Measurements from ENCODE around the gene MYO1B. TPM values are rescaled to one million over a fixed set of nuclear protein-coding genes. Genes with fewer than 3 reads are reported as not detected.

The MYO1B gene
- total and polyA plus RNA-seq, 12 donors, result 8.7 to 32.4 (median 14.4) TPM

DNA sequence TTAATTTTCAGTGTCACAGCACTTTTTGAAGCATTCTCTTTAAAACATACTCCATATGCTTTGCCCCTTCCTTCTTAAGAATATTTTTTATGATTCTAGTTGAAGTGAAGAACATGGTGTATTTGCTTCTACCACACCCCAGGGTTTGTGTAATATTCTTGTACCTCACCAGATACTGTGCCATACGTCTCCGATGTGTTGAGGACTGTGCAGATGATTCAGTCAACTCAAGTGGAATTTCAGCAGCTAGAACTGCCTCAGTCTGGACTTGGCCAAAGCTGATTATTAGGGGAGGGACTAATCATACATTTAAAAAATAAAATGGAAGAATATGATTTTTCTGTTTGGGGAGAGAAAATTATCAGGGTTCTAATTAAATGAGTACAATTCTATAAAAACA lies 115.7 kb downstream of the MYO1B start:
- DNase-seq, result no peak
- TF ChIP-seq, protein P1, sequence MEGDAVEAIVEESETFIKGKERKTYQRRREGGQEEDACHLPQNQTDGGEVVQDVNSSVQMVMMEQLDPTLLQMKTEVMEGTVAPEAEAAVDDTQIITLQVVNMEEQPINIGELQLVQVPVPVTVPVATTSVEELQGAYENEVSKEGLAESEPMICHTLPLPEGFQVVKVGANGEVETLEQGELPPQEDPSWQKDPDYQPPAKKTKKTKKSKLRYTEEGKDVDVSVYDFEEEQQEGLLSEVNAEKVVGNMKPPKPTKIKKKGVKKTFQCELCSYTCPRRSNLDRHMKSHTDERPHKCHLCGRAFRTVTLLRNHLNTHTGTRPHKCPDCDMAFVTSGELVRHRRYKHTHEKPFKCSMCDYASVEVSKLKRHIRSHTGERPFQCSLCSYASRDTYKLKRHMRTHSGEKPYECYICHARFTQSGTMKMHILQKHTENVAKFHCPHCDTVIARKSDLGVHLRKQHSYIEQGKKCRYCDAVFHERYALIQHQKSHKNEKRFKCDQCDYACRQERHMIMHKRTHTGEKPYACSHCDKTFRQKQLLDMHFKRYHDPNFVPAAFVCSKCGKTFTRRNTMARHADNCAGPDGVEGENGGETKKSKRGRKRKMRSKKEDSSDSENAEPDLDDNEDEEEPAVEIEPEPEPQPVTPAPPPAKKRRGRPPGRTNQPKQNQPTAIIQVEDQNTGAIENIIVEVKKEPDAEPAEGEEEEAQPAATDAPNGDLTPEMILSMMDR (IDR thresholded peaks at IDR 0.05), result no peak
- ATAC-seq, result no peak
- Histone ChIP-seq H3K4me1 (peaks cover 0 to 23% (median 9%) of the 10 kb centered on the region in 9 donors), H3K27me3 (no peaks in the 10 kb centered on the region), H3K36me3 (peaks cover 0 to 54% (median 0%) of the 10 kb centered on the region in 9 donors), H3K4me3 (no peak overlapping the region), H3K9me3 (no peaks in the 10 kb centered on the region), H3K27ac (no peak overlapping the region)
- intact Hi-C loops (cut with DNase I), result loop anchor here in 2 of 10 donors (10.0 kb wide), 1 partner anchor 116 kb away; the partner anchor contains the start of gene MYO1B (in 2 of the 2)
- WGBS, 2 donors, result 64 to 76% methylated on average over 2 of the region's 2 CpGs

DNA sequence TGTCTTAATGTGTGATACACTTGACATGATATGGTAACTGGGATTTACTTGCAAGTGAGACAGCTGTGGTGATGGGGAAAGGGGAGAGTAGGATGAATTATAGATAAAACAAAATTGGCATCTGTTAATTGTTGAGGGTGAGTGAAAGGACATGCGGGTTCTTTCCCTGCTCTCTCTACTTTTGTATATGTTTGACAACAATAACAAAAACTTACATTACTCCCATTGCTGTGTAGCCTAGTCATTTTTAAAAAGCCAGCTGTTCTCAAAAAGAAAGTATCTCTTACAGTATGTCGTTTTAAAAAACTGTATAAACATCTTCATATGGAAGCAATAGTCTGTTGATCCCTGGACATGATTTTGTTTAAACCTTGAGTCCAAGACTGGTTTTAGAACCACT lies 117.6 kb downstream of the MYO1B start:
- TF ChIP-seq, protein P1 (IDR thresholded peaks at IDR 0.05), result no peak
- H3K4me1 ChIP-seq, result peaks cover 0 to 32% (median 9%) of the 10 kb centered on the region in 9 donors
- WGBS, 2 donors, result 86 to 95% methylated on average over 2 of the region's 2 CpGs

DNA sequence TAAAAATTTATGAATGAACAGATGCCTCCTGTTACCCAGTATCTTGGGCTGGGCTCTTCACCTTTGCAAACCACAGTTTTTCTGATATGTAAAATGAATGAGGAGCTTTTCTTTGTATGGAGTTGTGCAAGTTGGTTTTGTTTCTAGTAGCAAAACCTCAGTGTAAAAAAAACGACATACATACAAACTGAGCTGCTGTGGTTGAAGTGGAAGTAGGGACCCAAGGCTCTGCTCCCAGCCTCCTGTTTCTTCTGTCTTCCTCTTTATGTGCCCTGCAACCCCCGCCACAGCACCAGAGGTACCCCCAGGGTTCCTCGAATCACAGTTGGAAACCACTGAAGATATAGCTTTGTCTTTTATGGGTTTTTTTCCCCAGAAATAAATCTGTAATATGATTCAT lies 118.1 kb downstream of the MYO1B start:
- DNase-seq (no peak), ATAC-seq (no peak)
- H3K27me3 ChIP-seq, result no peaks in the 10 kb centered on the region
- TF ChIP-seq, protein P1 (IDR thresholded peaks at IDR 0.05), result no peak
- peaks cover 0 to 73% (median 0%) of the 10 kb centered on the region in 9 donors for H3K36me3 ChIP-seq
- no peak overlapping the region for H3K27ac ChIP-seq
- 83 to 87% methylated on average over 3 of the region's 3 CpGs for WGBS, 2 donors
- H3K9me3 ChIP-seq, result no peaks in the 10 kb centered on the region
- H3K4me3 ChIP-seq, result no peak overlapping the region
- intact Hi-C loops (cut with DNase I), result loop anchor here in 2 of 10 donors (10.0 kb wide), 1 partner anchor 118 kb away; the partner anchor contains the start of gene MYO1B (in 2 of the 2)
- H3K4me1 ChIP-seq, result peaks cover 0 to 30% (median 8%) of the 10 kb centered on the region in 9 donors

More for the DNA sequence above, 117.6 kb downstream of the MYO1B start:
- Histone ChIP-seq H3K9me3 (no peaks in the 10 kb centered on the region), H3K27ac (no peak overlapping the region), H3K36me3 (peaks cover 0 to 73% (median 0%) of the 10 kb centered on the region in 9 donors), H3K27me3 (no peaks in the 10 kb centered on the region), H3K4me3 (no peak overlapping the region)
- ATAC-seq (no peak), DNase-seq (no peak)
- intact Hi-C loops (cut with DNase I), result loop anchor here in 2 of 10 donors (10.0 kb wide), 1 partner anchor 118 kb away; the partner anchor contains the start of gene MYO1B (in 2 of the 2)

DNA sequence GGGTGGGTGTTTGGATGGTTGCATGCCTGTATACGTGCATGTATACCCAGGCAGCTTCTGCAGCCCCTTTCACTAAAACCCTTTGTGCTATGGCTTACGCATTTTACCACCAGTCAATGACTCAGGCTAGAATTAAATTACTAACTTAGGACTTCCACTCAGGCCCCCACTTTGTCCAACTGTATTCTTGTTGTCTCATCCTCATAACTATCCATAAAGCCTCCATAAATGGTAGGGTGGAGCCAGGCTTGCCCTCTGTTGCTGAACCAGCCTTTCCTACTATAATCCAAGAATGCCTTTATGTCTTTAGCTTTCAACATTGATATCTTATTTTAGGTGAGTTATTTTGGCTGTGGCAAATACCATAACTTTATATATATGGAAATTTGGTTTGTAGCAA lies 119.9 kb downstream of the MYO1B start:
- no peaks in the 10 kb centered on the region for H3K27me3 ChIP-seq
- TF ChIP-seq, protein P1 (IDR thresholded peaks at IDR 0.05), result no peak
- H3K4me1 ChIP-seq, result peaks cover 0 to 15% (median 0%) of the 10 kb centered on the region in 9 donors
- intact Hi-C loops (cut with DNase I), result loop anchor here in 2 of 10 donors (10.0 kb wide), 1 partner anchor 120 kb away; the partner anchor contains the start of gene MYO1B (in 2 of the 2)
- ATAC-seq (no peak), DNase-seq (no peak)
- peaks cover 0 to 79% (median 0%) of the 10 kb centered on the region in 9 donors for H3K36me3 ChIP-seq
- no peaks in the 10 kb centered on the region for H3K9me3 ChIP-seq
- no peak overlapping the region for H3K27ac ChIP-seq
- WGBS, 2 donors, result 96 to 99% methylated on average over 2 of the region's 2 CpGs
- no peak overlapping the region for H3K4me3 ChIP-seq
